ENCODE measurements around the gene DOCK4.

DOCK4 gene

GRCh38 chr7:111785076-111785475, 421.1 kb downstream of the DOCK4 start:
- no peak for DNase-seq (ENCODE audit: low read depth)
- no peak for TF ChIP-seq CTCF (IDR thresholded peaks at IDR 0.05; ENCODE audit: insufficient read depth, low read depth, low read length, missing control alignments)

GRCh38 chr7:111784296-111784695, 421.9 kb downstream of the DOCK4 start:
- no peak for DNase-seq (ENCODE audit: low read depth)

More at GRCh38 chr7:111785076-111785475, 421.1 kb downstream of the DOCK4 start:
- no peak overlapping the region for H3K4me3 ChIP-seq (ENCODE audit: low read depth, low read length)

GRCh38 chr7:111783854-111784253, 422.3 kb downstream of the DOCK4 start:
- TF ChIP-seq CTCF (IDR thresholded peaks at IDR 0.05; ENCODE audit: insufficient read depth, low read depth, low read length, missing control alignments): no peak
- no peak for DNase-seq (ENCODE audit: low read depth)

More at GRCh38 chr7:111784296-111784695, 421.9 kb downstream of the DOCK4 start:
- TF ChIP-seq CTCF (IDR thresholded peaks at IDR 0.05; ENCODE audit: insufficient read depth, low read depth, low read length, missing control alignments): no peak
- H3K4me3 ChIP-seq (ENCODE audit: low read depth, low read length): no peak overlapping the region

GRCh38 chr7:111780527-111780926, 425.7 kb downstream of the DOCK4 start:
- no peak overlapping the region for H3K4me3 ChIP-seq (ENCODE audit: low read depth, low read length)
- peak; percentile 9 for DNase-seq (ENCODE audit: low read depth)
- no peak for TF ChIP-seq CTCF (IDR thresholded peaks at IDR 0.05; ENCODE audit: insufficient read depth, low read depth, low read length, missing control alignments)

More at GRCh38 chr7:111783854-111784253, 422.3 kb downstream of the DOCK4 start:
- H3K4me3 ChIP-seq (ENCODE audit: low read depth, low read length): no peak overlapping the region

GRCh38 chr7:111775206-111775605, 431.0 kb downstream of the DOCK4 start:
- no peak for DNase-seq (ENCODE audit: low read depth)
- no peak overlapping the region for H3K4me3 ChIP-seq (ENCODE audit: low read depth, low read length)
- TF ChIP-seq CTCF (IDR thresholded peaks at IDR 0.05; ENCODE audit: insufficient read depth, low read depth, low read length, missing control alignments): no peak

GRCh38 chr7:111772716-111773115, 433.5 kb downstream of the DOCK4 start:
- TF ChIP-seq CTCF (IDR thresholded peaks at IDR 0.05; ENCODE audit: insufficient read depth, low read depth, low read length, missing control alignments): no peak
- H3K4me3 ChIP-seq (ENCODE audit: low read depth, low read length): no peak overlapping the region
- no peak for DNase-seq (ENCODE audit: low read depth)

GRCh38 chr7:111771638-111772037, 434.6 kb downstream of the DOCK4 start:
- no peak overlapping the region for H3K4me3 ChIP-seq (ENCODE audit: low read depth, low read length)
- DNase-seq (ENCODE audit: low read depth): no peak
- no peak for TF ChIP-seq CTCF (IDR thresholded peaks at IDR 0.05; ENCODE audit: insufficient read depth, low read depth, low read length, missing control alignments)
